ENCODE measurements around the gene MED25. TPM values are rescaled to one million over a fixed set of nuclear protein-coding genes. Genes with fewer than 3 reads are reported as not detected.
A peak's percentile ranks its signal among the peaks of the same experiment; 100 is the strongest.

The MED25 gene
- total and polyA plus RNA-seq, 9 of the 15 experiments (the other 6 are each of a cell fraction or from before 2014, with no cell fraction given), result 4.1 to 93.9 (median 19.3) TPM

DNA sequence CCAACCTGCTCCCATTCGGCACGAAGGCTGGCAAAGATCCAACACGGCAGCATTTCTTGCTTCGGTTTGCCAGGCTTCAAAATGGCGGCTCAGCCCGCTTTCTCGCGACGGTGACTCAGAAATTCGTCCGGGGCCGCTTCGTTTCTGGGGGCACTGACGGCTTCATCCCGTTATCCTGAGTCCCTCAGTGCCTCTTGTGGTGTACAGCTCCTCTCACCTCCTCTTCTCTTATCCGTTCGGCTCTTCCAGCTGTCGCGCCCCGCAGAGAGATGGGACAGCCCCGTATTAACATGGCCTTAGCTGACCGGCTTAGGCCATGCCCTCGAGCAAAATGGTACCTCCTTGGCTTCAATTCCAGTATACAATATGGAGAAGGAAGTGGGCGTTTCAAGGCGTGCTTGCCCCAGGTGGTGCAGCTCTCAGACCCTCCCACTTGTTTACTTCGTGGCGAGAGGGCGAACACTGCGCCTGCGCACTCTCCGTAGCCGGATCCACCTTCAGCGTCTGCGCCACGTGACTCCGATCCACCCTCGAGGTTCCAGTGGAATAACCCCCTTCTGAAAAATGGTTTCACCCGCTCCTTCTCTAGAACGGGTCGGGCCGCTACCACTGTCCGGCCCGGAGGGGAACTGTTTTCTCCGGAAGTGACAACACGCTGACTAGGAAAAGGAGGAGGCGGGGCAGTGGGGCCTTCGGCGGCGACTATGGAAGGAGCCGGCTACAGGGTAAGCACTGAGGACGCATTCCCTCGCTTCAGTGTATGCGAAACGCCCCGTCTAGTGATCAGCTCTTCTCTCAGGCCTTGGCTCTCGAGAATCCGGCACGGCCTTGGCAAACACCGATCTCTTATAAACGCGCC is 59.2 kb downstream of the MED25 start, which contains the start of the genes AKT1S1 and TBC1D17 (continued):
- TF ChIP-seq, protein P1, sequence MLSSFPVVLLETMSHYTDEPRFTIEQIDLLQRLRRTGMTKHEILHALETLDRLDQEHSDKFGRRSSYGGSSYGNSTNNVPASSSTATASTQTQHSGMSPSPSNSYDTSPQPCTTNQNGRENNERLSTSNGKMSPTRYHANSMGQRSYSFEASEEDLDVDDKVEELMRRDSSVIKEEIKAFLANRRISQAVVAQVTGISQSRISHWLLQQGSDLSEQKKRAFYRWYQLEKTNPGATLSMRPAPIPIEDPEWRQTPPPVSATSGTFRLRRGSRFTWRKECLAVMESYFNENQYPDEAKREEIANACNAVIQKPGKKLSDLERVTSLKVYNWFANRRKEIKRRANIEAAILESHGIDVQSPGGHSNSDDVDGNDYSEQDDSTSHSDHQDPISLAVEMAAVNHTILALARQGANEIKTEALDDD (IDR thresholded peaks at IDR 0.05), result no peak
- no peak for TF ChIP-seq ETV6 (IDR thresholded peaks at IDR 0.05; ENCODE audit: borderline replicate concordance in 1 of 2, low read depth in 2 of 2, low read length in 1 of 2)
- TF ChIP-seq ETV6 (CRISPR knock-in tag; IDR thresholded peaks at IDR 0.05; ENCODE audit: borderline replicate concordance), result no peak
- no peak for TF ChIP-seq DIDO1 (tag; IDR thresholded peaks at IDR 0.05; ENCODE audit: low read depth)
- TF ChIP-seq CAMTA2 (CRISPR knock-in tag; conservative IDR thresholded peaks at IDR 0.05), result no peak
- no peak for TF ChIP-seq MYNN (IDR thresholded peaks at IDR 0.05)
- TF ChIP-seq MYNN (CRISPR knock-in tag; IDR thresholded peaks at IDR 0.05), result no peak
- TF ChIP-seq, protein P2, sequence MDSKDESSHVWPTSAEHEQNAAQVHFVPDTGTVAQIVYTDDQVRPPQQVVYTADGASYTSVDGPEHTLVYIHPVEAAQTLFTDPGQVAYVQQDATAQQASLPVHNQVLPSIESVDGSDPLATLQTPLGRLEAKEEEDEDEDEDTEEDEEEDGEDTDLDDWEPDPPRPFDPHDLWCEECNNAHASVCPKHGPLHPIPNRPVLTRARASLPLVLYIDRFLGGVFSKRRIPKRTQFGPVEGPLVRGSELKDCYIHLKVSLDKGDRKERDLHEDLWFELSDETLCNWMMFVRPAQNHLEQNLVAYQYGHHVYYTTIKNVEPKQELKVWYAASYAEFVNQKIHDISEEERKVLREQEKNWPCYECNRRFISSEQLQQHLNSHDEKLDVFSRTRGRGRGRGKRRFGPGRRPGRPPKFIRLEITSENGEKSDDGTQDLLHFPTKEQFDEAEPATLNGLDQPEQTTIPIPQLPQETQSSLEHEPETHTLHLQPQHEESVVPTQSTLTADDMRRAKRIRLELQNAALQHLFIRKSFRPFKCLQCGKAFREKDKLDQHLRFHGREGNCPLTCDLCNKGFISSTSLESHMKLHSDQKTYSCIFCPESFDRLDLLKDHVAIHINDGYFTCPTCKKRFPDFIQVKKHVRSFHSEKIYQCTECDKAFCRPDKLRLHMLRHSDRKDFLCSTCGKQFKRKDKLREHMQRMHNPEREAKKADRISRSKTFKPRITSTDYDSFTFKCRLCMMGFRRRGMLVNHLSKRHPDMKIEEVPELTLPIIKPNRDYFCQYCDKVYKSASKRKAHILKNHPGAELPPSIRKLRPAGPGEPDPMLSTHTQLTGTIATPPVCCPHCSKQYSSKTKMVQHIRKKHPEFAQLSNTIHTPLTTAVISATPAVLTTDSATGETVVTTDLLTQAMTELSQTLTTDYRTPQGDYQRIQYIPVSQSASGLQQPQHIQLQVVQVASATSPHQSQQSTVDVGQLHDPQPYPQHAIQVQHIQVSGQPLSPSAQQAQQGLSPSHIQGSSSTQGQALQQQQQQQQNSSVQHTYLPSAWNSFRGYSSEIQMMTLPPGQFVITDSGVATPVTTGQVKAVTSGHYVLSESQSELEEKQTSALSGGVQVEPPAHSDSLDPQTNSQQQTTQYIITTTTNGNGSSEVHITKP (IDR thresholded peaks at IDR 0.05; ENCODE audit: partially characterized antibody), result peak; percentile 100
- 0 out of 2 replicates have a peak, but pooled peaks have one; percentile 18 for TF ChIP-seq PTBP1 (IDR thresholded peaks at IDR 0.05; ENCODE audit: low read depth, low read length)
- TF ChIP-seq, protein P3, sequence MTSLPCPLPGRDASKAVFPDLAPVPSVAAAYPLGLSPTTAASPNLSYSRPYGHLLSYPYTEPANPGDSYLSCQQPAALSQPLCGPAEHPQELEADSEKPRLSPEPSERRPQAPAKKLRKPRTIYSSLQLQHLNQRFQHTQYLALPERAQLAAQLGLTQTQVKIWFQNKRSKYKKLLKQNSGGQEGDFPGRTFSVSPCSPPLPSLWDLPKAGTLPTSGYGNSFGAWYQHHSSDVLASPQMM (CRISPR knock-in tag; IDR thresholded peaks at IDR 0.05), result no peak
- no peak for TF ChIP-seq SRSF7 (optimal IDR thresholded peaks at IDR 0.05; ENCODE audit: low read depth, low read length)
- no peak for TF ChIP-seq DACH1 (IDR thresholded peaks at IDR 0.05; ENCODE audit: partially characterized antibody)
- TF ChIP-seq, protein P4, sequence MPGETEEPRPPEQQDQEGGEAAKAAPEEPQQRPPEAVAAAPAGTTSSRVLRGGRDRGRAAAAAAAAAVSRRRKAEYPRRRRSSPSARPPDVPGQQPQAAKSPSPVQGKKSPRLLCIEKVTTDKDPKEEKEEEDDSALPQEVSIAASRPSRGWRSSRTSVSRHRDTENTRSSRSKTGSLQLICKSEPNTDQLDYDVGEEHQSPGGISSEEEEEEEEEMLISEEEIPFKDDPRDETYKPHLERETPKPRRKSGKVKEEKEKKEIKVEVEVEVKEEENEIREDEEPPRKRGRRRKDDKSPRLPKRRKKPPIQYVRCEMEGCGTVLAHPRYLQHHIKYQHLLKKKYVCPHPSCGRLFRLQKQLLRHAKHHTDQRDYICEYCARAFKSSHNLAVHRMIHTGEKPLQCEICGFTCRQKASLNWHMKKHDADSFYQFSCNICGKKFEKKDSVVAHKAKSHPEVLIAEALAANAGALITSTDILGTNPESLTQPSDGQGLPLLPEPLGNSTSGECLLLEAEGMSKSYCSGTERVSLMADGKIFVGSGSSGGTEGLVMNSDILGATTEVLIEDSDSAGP (CRISPR knock-in tag; IDR thresholded peaks at IDR 0.05), result no peak
- no peak for TF ChIP-seq FOXA1 (IDR thresholded peaks at IDR 0.05; ENCODE audit: borderline replicate concordance)
- TF ChIP-seq ILK (tag; IDR thresholded peaks at IDR 0.05; ENCODE audit: borderline replicate concordance, low read depth), result no peak
- TF ChIP-seq ZNF830 (CRISPR knock-in tag; IDR thresholded peaks at IDR 0.05), result 0 out of 2 replicates have a peak, but pooled peaks have one; percentile 57
- no peak for TF ChIP-seq PTTG1 (tag; IDR thresholded peaks at IDR 0.05; ENCODE audit: low read depth)
- TF ChIP-seq ZNF134 (CRISPR knock-in tag; conservative IDR thresholded peaks at IDR 0.05), result no peak
- TF ChIP-seq ZZZ3 (IDR thresholded peaks at IDR 0.05), result no peak
- no peak for TF ChIP-seq CEBPG (CRISPR knock-in tag; IDR thresholded peaks at IDR 0.05)
- TF ChIP-seq CEBPG (tag; conservative IDR thresholded peaks at IDR 0.05 in 1 of 2, IDR thresholded peaks at IDR 0.05 in 1 of 2), result no peak
- no peak for TF ChIP-seq KAT8 (IDR thresholded peaks at IDR 0.05; ENCODE audit: low read depth)
- no peak for TF ChIP-seq DNMT1 (IDR thresholded peaks at IDR 0.05)

Measured in K562 (cell line).